ENCODE measurements around the gene MATR3. TPM values are rescaled to one million over a fixed set of nuclear protein-coding genes. Genes with fewer than 3 reads are reported as not detected.
"Not testable (repeated sequence)": the region's sequence is repeated elsewhere in the genome, so short reads cannot be mapped to it uniquely, and the experiment has no call there.

Gene MATR3
- total RNA-seq, 1 experiment from 2014 or later: 267 TPM

DNA sequence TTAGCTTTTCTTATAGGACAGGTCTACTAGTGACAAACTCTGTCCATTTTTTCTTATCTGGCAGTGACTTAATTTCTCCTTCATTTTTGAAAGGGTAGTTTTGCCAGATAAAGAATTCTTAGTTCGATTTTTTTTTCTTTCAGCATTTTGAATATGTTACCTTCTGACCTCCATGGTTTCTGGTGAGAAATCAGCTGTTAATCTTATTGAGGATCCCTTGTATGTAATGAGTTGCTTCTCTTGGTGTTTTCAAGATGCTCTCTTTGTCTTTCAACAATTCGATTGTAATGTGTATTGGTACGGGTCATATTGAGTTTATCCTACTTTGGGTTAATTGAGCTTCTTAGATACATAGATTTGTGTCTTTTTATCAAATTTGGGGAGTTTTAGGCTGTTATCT lies 60.6 kb downstream of the MATR3 start:
- Mint-ChIP-seq H3K27ac (no peak overlapping the region; a peak in 1 of 7 replicates), H3K27me3 (ENCODE audit: low read depth) (no peaks in the 10 kb centered on the region), H3K4me1 (peaks cover 0 to 7% of the 10 kb centered on the region in 2 experiments; a peak in 1 of 4 replicates), H3K36me3 (ENCODE audit: insufficient read depth in 1 of 3, low read depth in 3 of 3) (peaks cover 10 to 34% (median 31%) of the 10 kb centered on the region in 3 experiments; a peak in 6 of 7 replicates), H3K9me3 (no peaks in the 10 kb centered on the region), H3K4me3 (no peak overlapping the region)
- Histone ChIP-seq H3K79me1 (ENCODE audit: insufficient read depth, low read depth, low read length, poor library complexity, severe bottlenecking) (peaks cover 8% of the 10 kb centered on the region), H4K20me1 (ENCODE audit: control insufficient read depth, insufficient read depth, insufficient read length) (no peaks in the 10 kb centered on the region), H3K4me1 (ENCODE audit: insufficient read depth, low read length) (no peaks in the 10 kb centered on the region), H2AFZ (ENCODE audit: low read length) (no peak overlapping the region), H3K18ac (ENCODE audit: insufficient read length, low read depth, low read length) (no peak overlapping the region), H3K9ac (ENCODE audit: extremely low read depth, insufficient read length, low read length) (no peak overlapping the region), H3K4me2 (ENCODE audit: insufficient read depth, insufficient read length, low read length) (no peak overlapping the region), H4K91ac (ENCODE audit: insufficient read length, low read depth, low read length) (no peak overlapping the region), H2BK120ac (ENCODE audit: low read depth, low read length, poor library complexity, severe bottlenecking) (no peak overlapping the region), H3K56ac (ENCODE audit: insufficient read length, low read depth, low read length) (no peak overlapping the region), H3T11ph (ENCODE audit: low read length) (no peak overlapping the region), H4K8ac (replicated peaks; ENCODE audit: insufficient read length, low read depth, low read length) (no peak overlapping the region), H2BK12ac (ENCODE audit: insufficient read length, low read depth, low read length) (no peak overlapping the region), H4K5ac (ENCODE audit: insufficient read length, low read depth, low read length) (no peak overlapping the region), H3K4ac (ENCODE audit: low read depth, low read length) (no peak overlapping the region), H2BK20ac (ENCODE audit: low read depth, low read length, poor library complexity, severe bottlenecking) (no peak overlapping the region), H2BK5ac (ENCODE audit: insufficient read length, low read length) (no peak overlapping the region), H3K23ac (ENCODE audit: insufficient read length, low read depth, low read length) (no peak overlapping the region), H3K14ac (ENCODE audit: insufficient read depth, low read length) (no peak overlapping the region), H3K27ac (ENCODE audit: insufficient read length, low read depth, low read length) (no peak overlapping the region), H3K23me2 (ENCODE audit: insufficient read length, low read depth, low read length, poor library complexity, severe bottlenecking) (no peaks in the 10 kb centered on the region), H3K9me3 (ENCODE audit: control insufficient read depth, low read depth, low read length) (no peaks in the 10 kb centered on the region), H2AK5ac (ENCODE audit: insufficient read length, low read length) (no peak overlapping the region), H2BK15ac (ENCODE audit: low read depth, low read length) (no peak overlapping the region), H3K79me2 (ENCODE audit: insufficient read depth, low read length) (peaks cover 41% of the 10 kb centered on the region; the same call in 1 of the 2 replicates), H3K27me3 (ENCODE audit: insufficient read depth, low read length) (no peaks in the 10 kb centered on the region)
- WGBS (ENCODE audit: extremely low coverage, insufficient read length, low lambda C conversion rate): no CpG with 5 or more reads among the region's 3 CpGs
- no peak for DNase-seq
- TF ChIP-seq, protein P1, sequence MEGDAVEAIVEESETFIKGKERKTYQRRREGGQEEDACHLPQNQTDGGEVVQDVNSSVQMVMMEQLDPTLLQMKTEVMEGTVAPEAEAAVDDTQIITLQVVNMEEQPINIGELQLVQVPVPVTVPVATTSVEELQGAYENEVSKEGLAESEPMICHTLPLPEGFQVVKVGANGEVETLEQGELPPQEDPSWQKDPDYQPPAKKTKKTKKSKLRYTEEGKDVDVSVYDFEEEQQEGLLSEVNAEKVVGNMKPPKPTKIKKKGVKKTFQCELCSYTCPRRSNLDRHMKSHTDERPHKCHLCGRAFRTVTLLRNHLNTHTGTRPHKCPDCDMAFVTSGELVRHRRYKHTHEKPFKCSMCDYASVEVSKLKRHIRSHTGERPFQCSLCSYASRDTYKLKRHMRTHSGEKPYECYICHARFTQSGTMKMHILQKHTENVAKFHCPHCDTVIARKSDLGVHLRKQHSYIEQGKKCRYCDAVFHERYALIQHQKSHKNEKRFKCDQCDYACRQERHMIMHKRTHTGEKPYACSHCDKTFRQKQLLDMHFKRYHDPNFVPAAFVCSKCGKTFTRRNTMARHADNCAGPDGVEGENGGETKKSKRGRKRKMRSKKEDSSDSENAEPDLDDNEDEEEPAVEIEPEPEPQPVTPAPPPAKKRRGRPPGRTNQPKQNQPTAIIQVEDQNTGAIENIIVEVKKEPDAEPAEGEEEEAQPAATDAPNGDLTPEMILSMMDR (conservative IDR thresholded peaks at IDR 0.05): no peak

DNA sequence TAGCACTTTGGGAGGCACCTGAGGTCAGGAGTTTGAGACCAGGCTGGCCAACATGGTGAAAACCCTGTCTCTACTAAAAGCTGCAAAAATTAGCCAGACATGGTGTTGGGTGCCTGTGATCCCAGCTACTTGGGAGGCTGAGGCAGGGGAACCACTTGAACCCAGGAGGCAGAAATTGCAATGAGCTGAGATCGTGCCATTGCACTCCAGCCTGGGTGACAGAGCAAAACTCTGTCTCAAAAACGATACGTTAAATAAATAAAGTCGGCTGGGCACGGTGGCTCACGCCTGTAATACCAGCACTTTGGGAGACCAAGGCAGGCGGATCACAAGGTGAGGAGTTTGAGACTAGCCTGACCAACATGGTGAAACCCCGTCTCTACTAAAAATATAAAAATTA lies 62.4 kb downstream of the MATR3 start:
- H2BK12ac ChIP-seq (ENCODE audit: insufficient read length, low read depth, low read length); H4K91ac ChIP-seq (ENCODE audit: insufficient read length, low read depth, low read length); H3K4me1 ChIP-seq (ENCODE audit: insufficient read depth, low read length); H3K56ac ChIP-seq (ENCODE audit: insufficient read length, low read depth, low read length); H2BK120ac ChIP-seq (ENCODE audit: low read depth, low read length, poor library complexity, severe bottlenecking); H4K20me1 ChIP-seq (ENCODE audit: control insufficient read depth, insufficient read depth, insufficient read length); H3K9me3 Mint-ChIP-seq; H3K4me2 ChIP-seq (ENCODE audit: insufficient read depth, insufficient read length, low read length); H3K23ac ChIP-seq (ENCODE audit: insufficient read length, low read depth, low read length); H2BK15ac ChIP-seq (ENCODE audit: low read depth, low read length); DNase-seq; H3K18ac ChIP-seq (ENCODE audit: insufficient read length, low read depth, low read length); H3K4me3 Mint-ChIP-seq; H3K27me3 ChIP-seq (ENCODE audit: insufficient read depth, low read length); H3K27ac Mint-ChIP-seq; H3K4me1 Mint-ChIP-seq; H3K4ac ChIP-seq (ENCODE audit: low read depth, low read length); H2BK20ac ChIP-seq (ENCODE audit: low read depth, low read length, poor library complexity, severe bottlenecking); H4K5ac ChIP-seq (ENCODE audit: insufficient read length, low read depth, low read length); H3K23me2 ChIP-seq (ENCODE audit: insufficient read length, low read depth, low read length, poor library complexity, severe bottlenecking); H3K27me3 Mint-ChIP-seq (ENCODE audit: low read depth); H2AFZ ChIP-seq (ENCODE audit: low read length); H3K9ac ChIP-seq (ENCODE audit: extremely low read depth, insufficient read length, low read length); H2BK5ac ChIP-seq (ENCODE audit: insufficient read length, low read length); H4K8ac ChIP-seq (replicated peaks; ENCODE audit: insufficient read length, low read depth, low read length); H3K27ac ChIP-seq (ENCODE audit: insufficient read length, low read depth, low read length); H3K14ac ChIP-seq (ENCODE audit: insufficient read depth, low read length); H3T11ph ChIP-seq (ENCODE audit: low read length); H3K9me3 ChIP-seq (ENCODE audit: control insufficient read depth, low read depth, low read length); H2AK5ac ChIP-seq (ENCODE audit: insufficient read length, low read length): not testable (repeated sequence)
- Histone ChIP-seq H3K79me2 (ENCODE audit: insufficient read depth, low read length) (peaks cover 36% of the 10 kb centered on the region; the same call in 1 of the 2 replicates), H3K79me1 (ENCODE audit: insufficient read depth, low read depth, low read length, poor library complexity, severe bottlenecking) (peaks cover 10% of the 10 kb centered on the region)
- WGBS (ENCODE audit: extremely low coverage, insufficient read length, low lambda C conversion rate): no CpG with 5 or more reads among the region's 8 CpGs
- peaks cover 10 to 37% (median 31%) of the 10 kb centered on the region in 3 experiments; a peak in 6 of 7 replicates for H3K36me3 Mint-ChIP-seq (ENCODE audit: insufficient read depth in 1 of 3, low read depth in 3 of 3)

All from H9 (cell line).